HEK293 (cell line): ENCODE data around the gene CA12.

Source experiments
- CTCF ChIA-PET: fragments of 350-600 bp; formaldehyde crosslinking; extraction: SDS; loops from one replicate; lab custom pipeline; 2021; ENCODE audit warnings: antibody characterized with exemption; lab: Yijun Ruan, JAX
- POLR2A ChIA-PET: fragments of 300-600 bp; formaldehyde crosslinking; extraction: SDS; loops from one replicate; lab custom pipeline; 2020; ENCODE audit warnings: antibody characterized with exemption, inconsistent platforms; lab: Yijun Ruan, JAX
- H3K27ac ChIP-seq: fragments of 200-500 bp; sonication (Bioruptor generic); 2 replicates; pipeline ENCODE4 v1.5.1; 2014; ENCODE audit warnings: low read depth, low read length, control low read depth, inconsistent platforms; ENCODE audit errors: extremely low read depth
- H3K36me3 ChIP-seq, 2 experiments: fragments of 200-500 bp in 1 of 2; sonication (Bioruptor generic) in 1 of 2; 1 replicate in 1 of 2; 2 replicates in 1 of 2; pipeline ENCODE4 v1.5.1; 2014 to 2017; ENCODE audit warnings: inconsistent platforms in 2 of 2, low read length in 2 of 2; ENCODE audit not compliant: control insufficient read depth in 2 of 2, insufficient read depth in 1 of 2
- H3K4me1 ChIP-seq: fragments of 200-500 bp; sonication (Bioruptor generic); 2 replicates; pipeline ENCODE4 v1.5.1; 2014; ENCODE audit warnings: mild to moderate bottlenecking, low read length, inconsistent platforms; ENCODE audit not compliant: control insufficient read depth, insufficient read depth
- H3K4me3 ChIP-seq: 2 replicates; pipeline ENCODE4 v1.5.1; 2011; ENCODE audit warnings: low read depth, mild to moderate bottlenecking, control low read depth, low read length, moderate library complexity
- H3K9me3 ChIP-seq: fragments of 200-500 bp; sonication (Bioruptor generic); 2 replicates; pipeline ENCODE4 v1.5.1; 2014; ENCODE audit warnings: low read depth, low read length, inconsistent platforms; ENCODE audit not compliant: control insufficient read depth, insufficient read depth
- ATF2 ChIP-seq: fragments of 450-650 bp; formaldehyde crosslinking; IDR thresholded peaks from 2 replicates; pipeline ENCODE4 v1.5.1; 2016; ENCODE audit warnings: missing biosample characterization, missing genetic modification characterization, low read depth
- BCL6B ChIP-seq: fragments of 450-650 bp; formaldehyde crosslinking; IDR thresholded peaks from 2 replicates; pipeline ENCODE4 v1.5.1; 2017; ENCODE audit warnings: missing biosample characterization, missing genetic modification characterization
- KLF8 ChIP-seq: fragments of 450-650 bp; formaldehyde crosslinking; IDR thresholded peaks from 2 replicates; pipeline ENCODE4 v1.5.1; 2016; ENCODE audit warnings: missing biosample characterization, missing genetic modification characterization
- PATZ1 ChIP-seq: fragments of 450-650 bp; formaldehyde crosslinking; IDR thresholded peaks from 2 replicates; pipeline ENCODE4 v1.5.1; 2016; ENCODE audit warnings: missing biosample characterization, missing genetic modification characterization
- RBAK ChIP-seq: fragments of 450-650 bp; formaldehyde crosslinking; IDR thresholded peaks from 2 replicates; pipeline ENCODE4 v1.5.1; 2016; ENCODE audit warnings: missing biosample characterization, missing genetic modification characterization
- SP3 ChIP-seq: fragments of 450-650 bp; formaldehyde crosslinking; IDR thresholded peaks from 2 replicates; pipeline ENCODE4 v1.5.1; 2016; ENCODE audit warnings: missing biosample characterization, missing genetic modification characterization
- ZBTB11 ChIP-seq: fragments of 450-650 bp; formaldehyde crosslinking; conservative IDR thresholded peaks from 2 replicates; pipeline ENCODE4 v1.5.1; 2016; ENCODE audit warnings: low read depth, missing biosample characterization, missing genetic modification characterization
- ZBTB17 ChIP-seq: fragments of 450-650 bp; formaldehyde crosslinking; IDR thresholded peaks from 2 replicates; pipeline ENCODE4 v1.5.1; 2016; ENCODE audit warnings: missing biosample characterization, missing genetic modification characterization
- ZBTB7A ChIP-seq: fragments of 450-650 bp; formaldehyde crosslinking; IDR thresholded peaks from 2 replicates; pipeline ENCODE4 v1.5.1; 2016; ENCODE audit warnings: low read depth, missing biosample characterization, missing genetic modification characterization
- ZNF16 ChIP-seq: fragments of 450-650 bp; formaldehyde crosslinking; IDR thresholded peaks from 2 replicates; pipeline ENCODE4 v1.5.1; 2016; ENCODE audit warnings: low read depth, missing biosample characterization, missing genetic modification characterization
- ZNF214 ChIP-seq: fragments of 450-650 bp; formaldehyde crosslinking; IDR thresholded peaks from 2 replicates; pipeline ENCODE4 v1.5.1; 2017; ENCODE audit warnings: missing biosample characterization, mild to moderate bottlenecking, missing genetic modification characterization, borderline replicate concordance
- ZNF248 ChIP-seq: fragments of 450-650 bp; formaldehyde crosslinking; IDR thresholded peaks from 2 replicates; pipeline ENCODE4 v1.5.1; 2017; ENCODE audit warnings: missing biosample characterization, missing genetic modification characterization
- ZNF26 ChIP-seq: fragments of 450-650 bp; formaldehyde crosslinking; IDR thresholded peaks from 2 replicates; pipeline ENCODE4 v1.5.1; 2016; ENCODE audit warnings: missing biosample characterization, missing genetic modification characterization
- ZNF302 ChIP-seq: fragments of 450-650 bp; formaldehyde crosslinking; IDR thresholded peaks from 2 replicates; pipeline ENCODE4 v1.5.1; 2016; ENCODE audit warnings: missing biosample characterization, missing genetic modification characterization, low read depth
- ZNF529 ChIP-seq: fragments of 450-650 bp; formaldehyde crosslinking; IDR thresholded peaks from 2 replicates; pipeline ENCODE4 v1.5.1; 2017; ENCODE audit warnings: missing genetic modification characterization, missing biosample characterization; ENCODE audit not compliant: insufficient replicate concordance
- ZNF571 ChIP-seq: fragments of 450-650 bp; formaldehyde crosslinking; IDR thresholded peaks from 2 replicates; pipeline ENCODE4 v1.5.0; 2017; ENCODE audit warnings: missing biosample characterization, missing genetic modification characterization
- ZNF76 ChIP-seq: fragments of 450-650 bp; formaldehyde crosslinking; IDR thresholded peaks from 2 replicates; pipeline ENCODE4; 2016; ENCODE audit warnings: low read depth, missing biosample characterization, missing genetic modification characterization, borderline replicate concordance
- ZNF785 ChIP-seq: fragments of 450-650 bp; formaldehyde crosslinking; IDR thresholded peaks from 2 replicates; pipeline ENCODE4 v1.5.1; 2016; ENCODE audit warnings: missing biosample characterization, missing genetic modification characterization
- ZSCAN30 ChIP-seq: fragments of 450-650 bp; IDR thresholded peaks from 2 replicates; pipeline ENCODE4 v1.5.1; 2018; ENCODE audit warnings: missing biosample characterization, mild to moderate bottlenecking, missing genetic modification characterization, moderate library complexity
- ZXDB ChIP-seq: fragments of 450-650 bp; formaldehyde crosslinking; IDR thresholded peaks from 2 replicates; pipeline ENCODE4 v1.5.1; 2016; ENCODE audit warnings: missing biosample characterization, missing genetic modification characterization

CA12 gene

GRCh38 chr15:63384906-63385305 lies 3.3 kb upstream of the CA12 start:
- no peak overlapping the region for H3K27ac ChIP-seq
- ChIA-PET POLR2A (no interaction called here), CTCF (no interaction called here)
- no peak for TF ChIP-seq ZBTB11
- no peak for TF ChIP-seq ZBTB17 (tag by site-specific recombination)
- no peak for TF ChIP-seq ZNF302 (tag by site-specific recombination)
- TF ChIP-seq ZNF76 (tag by site-specific recombination), result no peak
- TF ChIP-seq ATF2, result no peak
- TF ChIP-seq PATZ1 (tag by site-specific recombination), result no peak
- TF ChIP-seq ZNF16 (tag by site-specific recombination), result no peak
- TF ChIP-seq ZBTB7A (tag by site-specific recombination), result no peak
- no peak for TF ChIP-seq ZXDB (tag by site-specific recombination)
- no peak for TF ChIP-seq RBAK (tag by site-specific recombination)
- TF ChIP-seq BCL6B, result no peak
- no peak for TF ChIP-seq ZNF529 (tag by site-specific recombination)
- TF ChIP-seq ZNF248, result no peak
- TF ChIP-seq SP3 (tag by site-specific recombination), result no peak
- TF ChIP-seq ZSCAN30 (tag by site-specific recombination), result no peak
- no peak for TF ChIP-seq KLF8
- TF ChIP-seq ZNF26 (tag by site-specific recombination), result no peak
- no peak for TF ChIP-seq ZNF785 (tag by site-specific recombination)
- no peak for TF ChIP-seq ZNF571 (tag by site-specific recombination)
- TF ChIP-seq ZNF214 (tag by site-specific recombination), result no peak
- peaks cover 7% of the 10 kb centered on the region; the same call in 1 of the 2 replicates for H3K4me1 ChIP-seq
- no peaks in the 10 kb centered on the region for H3K36me3 ChIP-seq
- H3K9me3 ChIP-seq, result no peaks in the 10 kb centered on the region
- H3K4me3 ChIP-seq, result no peak overlapping the region
